Islet of Langerhans (tissue), 1 donor: ENCODE data around the gene NENF.
"Not testable (repeated sequence)": the region's sequence is repeated elsewhere in the genome, so short reads cannot be mapped to it uniquely, and the experiment has no call there.

Source experiments
- FAIRE-seq: peaks from one replicate; lab custom pipeline; 2011; peaks lifted over from hg19 to GRCh38; lab: Jason Lieb, UNC

Gene NENF

GRCh38 chr1:212460376-212460775, 27.7 kb downstream of the NENF start:
- no peak for FAIRE-seq

GRCh38 chr1:212461916-212462660, 29.4 kb downstream of the NENF start:
- no peak for FAIRE-seq

GRCh38 chr1:212463565-212464285, 31.0 kb downstream of the NENF start:
- no peak for FAIRE-seq

GRCh38 chr1:212465311-212465710, 32.6 kb downstream of the NENF start:
- FAIRE-seq: no peak

- FAIRE-seq: no peak
Measured at GRCh38 chr1:212466437-212466836, 33.7 kb downstream of the NENF start.

- no peak for FAIRE-seq
Measured at GRCh38 chr1:212466898-212467650, 34.4 kb downstream of the NENF start.

GRCh38 chr1:212467843-212468482, 35.2 kb downstream of the NENF start:
- FAIRE-seq: no peak

- FAIRE-seq: no peak
Measured at GRCh38 chr1:212470059-212470458, 37.3 kb downstream of the NENF start.

GRCh38 chr1:212471286-212471685, 38.6 kb downstream of the NENF start:
- FAIRE-seq: no peak

GRCh38 chr1:212471891-212472675, 39.4 kb downstream of the NENF start:
- no peak for FAIRE-seq

GRCh38 chr1:212473729-212474128, 41.0 kb downstream of the NENF start:
- FAIRE-seq: no peak

GRCh38 chr1:212475151-212475550, 42.4 kb downstream of the NENF start:
- FAIRE-seq: no peak

GRCh38 chr1:212475831-212476230, 43.1 kb downstream of the NENF start:
- not testable (repeated sequence) for FAIRE-seq

GRCh38 chr1:212477014-212477679, 44.4 kb downstream of the NENF start:
- no peak for FAIRE-seq

GRCh38 chr1:212477680-212478466, 45.2 kb downstream of the NENF start:
- no peak for FAIRE-seq

- no peak for FAIRE-seq
Measured at GRCh38 chr1:212478467-212479025, 45.8 kb downstream of the NENF start.

GRCh38 chr1:212479188-212479587, 46.5 kb downstream of the NENF start:
- no peak for FAIRE-seq

GRCh38 chr1:212480711-212481437, 48.2 kb downstream of the NENF start:
- FAIRE-seq: not testable (repeated sequence)

GRCh38 chr1:212481438-212481767, 48.7 kb downstream of the NENF start:
- FAIRE-seq: no peak
